Measurements from ENCODE around the gene CIAO1.

The CIAO1 gene

DNA sequence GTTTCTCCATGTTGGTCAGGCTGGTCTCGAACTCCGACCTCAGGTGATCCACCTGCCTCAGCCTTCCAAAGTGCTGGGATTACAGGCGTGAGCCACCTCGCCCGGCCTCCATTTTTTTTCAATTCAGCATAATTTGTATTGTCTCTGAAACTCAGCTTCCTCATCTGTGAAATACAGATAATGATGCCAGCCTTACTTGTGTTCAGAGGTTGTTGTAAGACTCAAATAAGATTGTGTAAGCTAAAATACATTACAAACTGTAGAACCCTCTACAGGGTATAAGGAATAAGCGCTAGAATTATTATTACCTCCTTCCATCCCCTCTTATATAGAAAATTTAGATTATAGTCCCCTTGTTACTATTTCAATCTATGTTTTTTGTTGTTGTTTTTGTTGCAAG is 32.6 kb upstream of the CIAO1 start:
- TF ChIP-seq ZFP30 (CRISPR knock-in tag; IDR thresholded peaks at IDR 0.05) (no peak), PPARA (CRISPR knock-in tag; IDR thresholded peaks at IDR 0.05; ENCODE audit: borderline replicate concordance) (no peak)
- no peak for ATAC-seq

DNA sequence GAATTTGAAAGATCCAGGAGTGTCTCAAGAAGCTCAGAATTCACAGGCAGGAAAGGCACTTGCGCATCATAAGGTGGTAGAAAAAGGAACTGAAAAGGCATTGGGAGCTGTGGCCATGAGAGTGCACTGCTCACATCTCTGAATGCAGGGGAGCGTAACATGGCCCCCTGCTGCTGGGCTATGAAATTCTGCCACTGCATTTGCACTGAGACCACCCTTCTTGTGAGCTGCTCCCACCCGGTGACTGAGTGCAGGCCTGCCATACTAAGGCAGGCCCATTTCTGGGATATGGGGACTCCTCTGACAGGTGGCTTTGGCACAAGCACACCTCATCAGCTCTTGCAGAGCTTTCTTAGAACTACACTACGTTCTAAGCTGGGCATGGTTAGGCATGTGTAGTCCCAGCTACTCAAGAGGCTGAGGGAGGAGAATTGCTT is 32.1 kb upstream of the CIAO1 start:
- no peak for ATAC-seq

DNA sequence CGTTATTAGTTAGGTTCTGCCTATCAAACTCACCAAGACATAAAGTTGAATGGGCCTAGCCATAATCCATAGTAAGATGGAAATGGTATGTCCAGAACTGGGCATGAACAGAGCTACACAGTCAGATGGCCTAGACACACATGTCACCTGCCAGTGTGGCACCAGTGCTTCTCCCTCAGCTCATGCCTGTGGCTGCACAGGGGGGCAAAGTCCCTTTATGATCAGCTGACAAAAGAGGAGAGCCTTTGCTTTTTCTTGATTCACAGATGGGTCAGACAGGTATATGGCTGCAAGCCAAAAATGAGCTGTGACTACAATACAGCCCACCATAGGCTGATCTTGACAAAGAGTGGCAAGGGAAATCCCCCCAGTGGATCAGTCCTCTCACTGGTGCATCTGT is 29.1 kb upstream of the CIAO1 start:
- TF ChIP-seq TOX (CRISPR knock-in tag; IDR thresholded peaks at IDR 0.05; ENCODE audit: borderline replicate concordance): no peak
- no peak for TF ChIP-seq ZNF565 (CRISPR knock-in tag; conservative IDR thresholded peaks at IDR 0.05; ENCODE audit: low read depth)
- TF ChIP-seq ZNF8 (CRISPR knock-in tag; IDR thresholded peaks at IDR 0.05): no peak
- TF ChIP-seq, protein P1, sequence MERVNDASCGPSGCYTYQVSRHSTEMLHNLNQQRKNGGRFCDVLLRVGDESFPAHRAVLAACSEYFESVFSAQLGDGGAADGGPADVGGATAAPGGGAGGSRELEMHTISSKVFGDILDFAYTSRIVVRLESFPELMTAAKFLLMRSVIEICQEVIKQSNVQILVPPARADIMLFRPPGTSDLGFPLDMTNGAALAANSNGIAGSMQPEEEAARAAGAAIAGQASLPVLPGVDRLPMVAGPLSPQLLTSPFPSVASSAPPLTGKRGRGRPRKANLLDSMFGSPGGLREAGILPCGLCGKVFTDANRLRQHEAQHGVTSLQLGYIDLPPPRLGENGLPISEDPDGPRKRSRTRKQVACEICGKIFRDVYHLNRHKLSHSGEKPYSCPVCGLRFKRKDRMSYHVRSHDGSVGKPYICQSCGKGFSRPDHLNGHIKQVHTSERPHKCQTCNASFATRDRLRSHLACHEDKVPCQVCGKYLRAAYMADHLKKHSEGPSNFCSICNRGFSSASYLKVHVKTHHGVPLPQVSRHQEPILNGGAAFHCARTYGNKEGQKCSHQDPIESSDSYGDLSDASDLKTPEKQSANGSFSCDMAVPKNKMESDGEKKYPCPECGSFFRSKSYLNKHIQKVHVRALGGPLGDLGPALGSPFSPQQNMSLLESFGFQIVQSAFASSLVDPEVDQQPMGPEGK (CRISPR knock-in tag; IDR thresholded peaks at IDR 0.05; ENCODE audit: borderline replicate concordance): no peak
- TF ChIP-seq ZNF70 (CRISPR knock-in tag; IDR thresholded peaks at IDR 0.05): no peak
- ATAC-seq: no peak

More for the DNA sequence above, 32.1 kb upstream of the CIAO1 start:
- TF ChIP-seq RARB (CRISPR knock-in tag; IDR thresholded peaks at IDR 0.05): no peak
- TF ChIP-seq, protein P2, sequence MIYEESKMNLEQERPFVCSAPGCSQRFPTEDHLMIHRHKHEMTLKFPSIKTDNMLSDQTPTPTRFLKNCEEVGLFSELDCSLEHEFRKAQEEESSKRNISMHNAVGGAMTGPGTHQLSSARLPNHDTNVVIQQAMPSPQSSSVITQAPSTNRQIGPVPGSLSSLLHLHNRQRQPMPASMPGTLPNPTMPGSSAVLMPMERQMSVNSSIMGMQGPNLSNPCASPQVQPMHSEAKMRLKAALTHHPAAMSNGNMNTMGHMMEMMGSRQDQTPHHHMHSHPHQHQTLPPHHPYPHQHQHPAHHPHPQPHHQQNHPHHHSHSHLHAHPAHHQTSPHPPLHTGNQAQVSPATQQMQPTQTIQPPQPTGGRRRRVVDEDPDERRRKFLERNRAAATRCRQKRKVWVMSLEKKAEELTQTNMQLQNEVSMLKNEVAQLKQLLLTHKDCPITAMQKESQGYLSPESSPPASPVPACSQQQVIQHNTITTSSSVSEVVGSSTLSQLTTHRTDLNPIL (CRISPR knock-in tag; IDR thresholded peaks at IDR 0.05; ENCODE audit: low read depth): no peak
- no peak for TF ChIP-seq GLIS3 (CRISPR knock-in tag; IDR thresholded peaks at IDR 0.05)
- no peak for TF ChIP-seq ZNF8 (CRISPR knock-in tag; IDR thresholded peaks at IDR 0.05)
- no peak for TF ChIP-seq ISL1 (CRISPR knock-in tag; IDR thresholded peaks at IDR 0.05)
- no peak for TF ChIP-seq ARNTL (CRISPR knock-in tag; IDR thresholded peaks at IDR 0.05; ENCODE audit: borderline replicate concordance, low read depth)
- TF ChIP-seq, protein P3, sequence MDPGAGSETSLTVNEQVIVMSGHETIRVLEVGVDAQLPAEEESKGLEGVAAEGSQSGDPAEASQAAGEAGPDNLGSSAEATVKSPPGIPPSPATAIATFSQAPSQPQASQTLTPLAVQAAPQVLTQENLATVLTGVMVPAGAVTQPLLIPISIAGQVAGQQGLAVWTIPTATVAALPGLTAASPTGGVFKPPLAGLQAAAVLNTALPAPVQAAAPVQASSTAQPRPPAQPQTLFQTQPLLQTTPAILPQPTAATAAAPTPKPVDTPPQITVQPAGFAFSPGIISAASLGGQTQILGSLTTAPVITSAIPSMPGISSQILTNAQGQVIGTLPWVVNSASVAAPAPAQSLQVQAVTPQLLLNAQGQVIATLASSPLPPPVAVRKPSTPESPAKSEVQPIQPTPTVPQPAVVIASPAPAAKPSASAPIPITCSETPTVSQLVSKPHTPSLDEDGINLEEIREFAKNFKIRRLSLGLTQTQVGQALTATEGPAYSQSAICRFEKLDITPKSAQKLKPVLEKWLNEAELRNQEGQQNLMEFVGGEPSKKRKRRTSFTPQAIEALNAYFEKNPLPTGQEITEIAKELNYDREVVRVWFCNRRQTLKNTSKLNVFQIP (CRISPR knock-in tag; IDR thresholded peaks at IDR 0.05; ENCODE audit: borderline replicate concordance, low read depth): no peak
- TF ChIP-seq ZC3H10 (CRISPR knock-in tag; IDR thresholded peaks at IDR 0.05): no peak
- no peak for TF ChIP-seq PPARA (CRISPR knock-in tag; IDR thresholded peaks at IDR 0.05; ENCODE audit: borderline replicate concordance)
- no peak for TF ChIP-seq TOX (CRISPR knock-in tag; IDR thresholded peaks at IDR 0.05; ENCODE audit: borderline replicate concordance)
- no peak for TF ChIP-seq TCF4 (CRISPR knock-in tag; IDR thresholded peaks at IDR 0.05; ENCODE audit: borderline replicate concordance)
- TF ChIP-seq, protein P4, sequence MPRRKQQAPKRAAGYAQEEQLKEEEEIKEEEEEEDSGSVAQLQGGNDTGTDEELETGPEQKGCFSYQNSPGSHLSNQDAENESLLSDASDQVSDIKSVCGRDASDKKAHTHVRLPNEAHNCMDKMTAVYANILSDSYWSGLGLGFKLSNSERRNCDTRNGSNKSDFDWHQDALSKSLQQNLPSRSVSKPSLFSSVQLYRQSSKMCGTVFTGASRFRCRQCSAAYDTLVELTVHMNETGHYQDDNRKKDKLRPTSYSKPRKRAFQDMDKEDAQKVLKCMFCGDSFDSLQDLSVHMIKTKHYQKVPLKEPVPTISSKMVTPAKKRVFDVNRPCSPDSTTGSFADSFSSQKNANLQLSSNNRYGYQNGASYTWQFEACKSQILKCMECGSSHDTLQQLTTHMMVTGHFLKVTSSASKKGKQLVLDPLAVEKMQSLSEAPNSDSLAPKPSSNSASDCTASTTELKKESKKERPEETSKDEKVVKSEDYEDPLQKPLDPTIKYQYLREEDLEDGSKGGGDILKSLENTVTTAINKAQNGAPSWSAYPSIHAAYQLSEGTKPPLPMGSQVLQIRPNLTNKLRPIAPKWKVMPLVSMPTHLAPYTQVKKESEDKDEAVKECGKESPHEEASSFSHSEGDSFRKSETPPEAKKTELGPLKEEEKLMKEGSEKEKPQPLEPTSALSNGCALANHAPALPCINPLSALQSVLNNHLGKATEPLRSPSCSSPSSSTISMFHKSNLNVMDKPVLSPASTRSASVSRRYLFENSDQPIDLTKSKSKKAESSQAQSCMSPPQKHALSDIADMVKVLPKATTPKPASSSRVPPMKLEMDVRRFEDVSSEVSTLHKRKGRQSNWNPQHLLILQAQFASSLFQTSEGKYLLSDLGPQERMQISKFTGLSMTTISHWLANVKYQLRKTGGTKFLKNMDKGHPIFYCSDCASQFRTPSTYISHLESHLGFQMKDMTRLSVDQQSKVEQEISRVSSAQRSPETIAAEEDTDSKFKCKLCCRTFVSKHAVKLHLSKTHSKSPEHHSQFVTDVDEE (CRISPR knock-in tag; IDR thresholded peaks at IDR 0.05): no peak
- TF ChIP-seq ZFP30 (CRISPR knock-in tag; IDR thresholded peaks at IDR 0.05): no peak
- no peak for TF ChIP-seq ESRRG (CRISPR knock-in tag; IDR thresholded peaks at IDR 0.05)

DNA sequence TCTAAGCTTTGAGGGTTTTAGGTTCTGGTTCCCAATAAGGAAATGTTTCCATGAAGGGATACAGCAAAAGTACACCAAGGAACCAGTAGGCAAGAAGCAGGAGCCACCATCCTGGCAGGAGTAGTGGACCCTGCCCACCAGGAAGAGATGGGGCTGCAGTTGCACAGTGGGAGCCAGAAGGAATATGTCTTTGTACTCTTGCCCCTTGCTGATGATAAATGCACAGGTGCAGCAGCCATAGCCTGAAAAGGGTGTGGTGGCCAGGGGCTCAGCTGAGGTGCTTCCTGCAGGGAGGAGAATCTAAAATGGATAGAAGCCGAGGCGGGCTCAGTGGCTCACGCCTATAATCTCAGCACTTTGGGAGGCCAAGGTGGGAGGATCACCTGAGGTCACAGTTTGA is 27.8 kb upstream of the CIAO1 start:
- TF ChIP-seq ZFP30 (CRISPR knock-in tag; IDR thresholded peaks at IDR 0.05): no peak
- no peak for ATAC-seq

DNA sequence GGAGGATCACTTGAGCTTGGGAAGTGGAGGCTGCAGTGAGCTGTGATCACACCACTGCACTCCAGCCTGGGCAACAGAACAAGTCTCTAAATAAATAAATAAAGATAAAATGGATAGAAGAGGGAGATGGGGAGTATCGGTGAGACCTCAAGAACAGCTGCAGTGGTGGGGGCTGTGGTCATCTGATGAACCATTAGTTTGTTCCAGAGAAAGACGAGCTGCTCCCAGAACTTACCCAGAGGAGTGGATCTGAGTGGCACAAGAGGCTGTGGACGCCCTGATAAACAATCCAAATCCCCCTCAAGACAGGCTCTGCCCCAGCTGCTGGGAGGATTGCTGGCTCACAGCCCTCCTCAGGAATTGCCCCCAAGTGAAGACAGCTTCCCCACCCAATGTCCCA is 26.9 kb upstream of the CIAO1 start:
- TF ChIP-seq OSR1 (CRISPR knock-in tag; IDR thresholded peaks at IDR 0.05): no peak
- TF ChIP-seq ZFP3 (CRISPR knock-in tag; IDR thresholded peaks at IDR 0.05): no peak
- no peak for TF ChIP-seq PPARA (CRISPR knock-in tag; IDR thresholded peaks at IDR 0.05; ENCODE audit: borderline replicate concordance)
- no peak for TF ChIP-seq ZFP30 (CRISPR knock-in tag; IDR thresholded peaks at IDR 0.05)
- no peak for TF ChIP-seq BACH2 (CRISPR knock-in tag; IDR thresholded peaks at IDR 0.05; ENCODE audit: borderline replicate concordance)
- TF ChIP-seq RARB (CRISPR knock-in tag; IDR thresholded peaks at IDR 0.05): no peak
- no peak for TF ChIP-seq ISL1 (CRISPR knock-in tag; IDR thresholded peaks at IDR 0.05)
- TF ChIP-seq ZNF70 (CRISPR knock-in tag; IDR thresholded peaks at IDR 0.05): no peak
- TF ChIP-seq, protein P4 (CRISPR knock-in tag; IDR thresholded peaks at IDR 0.05): no peak
- ATAC-seq: no peak
